Stomach (tissue), 4 donors: ENCODE data around the gene PITRM1.

Experiments
- POLR2AphosphoS5 ChIP-seq, 3 donors: sonication (generic); formaldehyde crosslinking; IDR thresholded peaks; one replicate each; pipeline ENCODE4 v1.6.1; 2016; ENCODE audit warnings: antibody characterized with exemption in 3 of 3
- TF ChIP-seq, protein P1 (sequence below), 7 experiments: fragments of 450-650 bp in 4 of 7; fragments of 200-600 bp in 3 of 7; sonication (generic) in 3 of 7; IDR thresholded peaks; one replicate each; pipeline ENCODE4 v1.5.1; 2016 to 2019; ENCODE audit warnings: antibody characterized with exemption in 7 of 7, control low read depth in 2 of 7, mild to moderate bottlenecking in 1 of 7

DNA sequence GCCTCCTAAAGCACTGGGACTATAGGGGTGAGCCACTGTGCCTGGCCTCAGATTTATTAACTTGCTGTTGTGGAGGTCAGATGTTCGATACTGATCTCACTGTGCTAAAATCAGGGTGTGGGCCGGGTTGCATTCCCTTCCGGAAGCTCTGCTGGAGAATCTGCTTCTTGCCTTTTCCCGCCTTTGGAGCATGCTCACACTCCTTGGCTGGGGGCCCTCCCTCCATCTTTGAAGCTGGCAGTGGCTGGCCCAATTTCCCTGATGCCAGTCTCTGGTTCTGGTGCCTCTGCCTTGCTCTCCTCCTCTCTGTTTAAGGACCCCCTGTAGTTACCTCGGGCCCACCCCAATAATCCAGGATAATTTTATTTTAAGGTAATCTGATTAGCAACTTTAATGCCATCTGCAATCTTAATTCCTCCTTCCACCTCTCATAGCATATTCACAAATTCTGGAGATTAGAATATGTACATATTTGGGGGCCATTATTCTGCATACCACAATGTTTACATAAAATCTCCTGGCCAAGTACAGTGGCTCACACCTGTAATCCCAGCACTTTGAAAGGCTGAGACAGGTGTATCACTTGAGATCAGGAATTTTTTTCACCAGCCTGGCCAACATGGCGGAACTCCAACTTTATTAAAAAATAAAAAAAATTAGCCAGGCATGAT is 7.9 kb upstream of the PITRM1 start:
- TF ChIP-seq, protein P1, sequence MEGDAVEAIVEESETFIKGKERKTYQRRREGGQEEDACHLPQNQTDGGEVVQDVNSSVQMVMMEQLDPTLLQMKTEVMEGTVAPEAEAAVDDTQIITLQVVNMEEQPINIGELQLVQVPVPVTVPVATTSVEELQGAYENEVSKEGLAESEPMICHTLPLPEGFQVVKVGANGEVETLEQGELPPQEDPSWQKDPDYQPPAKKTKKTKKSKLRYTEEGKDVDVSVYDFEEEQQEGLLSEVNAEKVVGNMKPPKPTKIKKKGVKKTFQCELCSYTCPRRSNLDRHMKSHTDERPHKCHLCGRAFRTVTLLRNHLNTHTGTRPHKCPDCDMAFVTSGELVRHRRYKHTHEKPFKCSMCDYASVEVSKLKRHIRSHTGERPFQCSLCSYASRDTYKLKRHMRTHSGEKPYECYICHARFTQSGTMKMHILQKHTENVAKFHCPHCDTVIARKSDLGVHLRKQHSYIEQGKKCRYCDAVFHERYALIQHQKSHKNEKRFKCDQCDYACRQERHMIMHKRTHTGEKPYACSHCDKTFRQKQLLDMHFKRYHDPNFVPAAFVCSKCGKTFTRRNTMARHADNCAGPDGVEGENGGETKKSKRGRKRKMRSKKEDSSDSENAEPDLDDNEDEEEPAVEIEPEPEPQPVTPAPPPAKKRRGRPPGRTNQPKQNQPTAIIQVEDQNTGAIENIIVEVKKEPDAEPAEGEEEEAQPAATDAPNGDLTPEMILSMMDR (IDR thresholded peaks at IDR 0.05): no peak
- no peak for TF ChIP-seq POLR2AphosphoS5 (IDR thresholded peaks at IDR 0.05)
